CD4-positive, alpha-beta T cell treated with Interferon alpha-2 for 1 hour (primary cell): ENCODE measurements around the gene SASH1.

ENCODE experiments used
- DNase-seq, 2 donors: peaks; one replicate each; pipeline ENCODE4 v3.0.0-alpha.2; 2020 to 2022

The SASH1 gene

DNA sequence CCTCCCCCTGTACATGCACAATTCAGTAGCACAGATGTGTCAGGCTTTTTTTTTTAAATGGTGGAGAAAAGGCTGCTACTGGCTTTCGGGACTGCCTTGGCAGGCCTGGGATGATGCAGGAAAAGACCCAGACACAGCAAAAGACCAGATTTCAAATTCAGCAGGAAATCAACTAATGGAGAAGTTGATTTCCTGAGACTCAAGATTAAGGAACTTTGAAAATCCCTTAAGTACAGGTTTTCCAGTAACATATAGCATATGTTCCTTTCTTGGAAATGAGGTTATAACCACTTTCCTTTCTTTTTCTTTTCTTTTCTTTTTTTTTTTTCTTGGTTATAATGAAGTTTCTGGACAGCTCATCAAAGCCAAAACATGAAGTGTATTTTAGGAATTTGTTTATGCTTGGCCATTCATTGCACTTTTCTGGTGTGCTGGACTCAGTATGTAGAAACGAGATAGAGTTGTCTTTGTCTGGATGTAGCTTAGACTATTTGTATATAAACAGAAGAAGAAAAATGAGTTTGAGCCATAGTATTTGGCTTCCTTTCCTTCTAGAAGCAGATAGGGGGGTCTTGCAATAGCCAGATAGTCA lies 119.4 kb downstream of the SASH1 start:
- no peak for DNase-seq

DNA sequence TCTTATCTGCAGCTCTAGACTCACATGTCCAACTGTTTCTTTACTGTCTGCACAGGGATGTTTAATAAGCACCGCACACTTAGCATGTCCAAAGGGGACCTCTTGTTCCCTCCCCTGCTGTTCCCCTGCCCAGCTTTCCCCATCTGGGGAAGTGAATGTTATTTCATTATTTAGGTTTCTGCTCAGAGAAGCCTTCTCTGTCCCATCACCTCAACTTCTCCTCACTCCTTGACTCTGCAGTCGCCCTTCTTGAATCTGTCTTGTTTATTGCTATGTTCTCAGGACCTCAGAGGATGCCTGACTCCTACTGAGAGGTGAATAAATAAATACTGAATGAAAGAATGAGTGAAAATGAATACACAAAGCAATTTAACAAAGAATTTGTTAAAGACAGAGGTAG lies 121.0 kb downstream of the SASH1 start:
- no peak for DNase-seq

DNA sequence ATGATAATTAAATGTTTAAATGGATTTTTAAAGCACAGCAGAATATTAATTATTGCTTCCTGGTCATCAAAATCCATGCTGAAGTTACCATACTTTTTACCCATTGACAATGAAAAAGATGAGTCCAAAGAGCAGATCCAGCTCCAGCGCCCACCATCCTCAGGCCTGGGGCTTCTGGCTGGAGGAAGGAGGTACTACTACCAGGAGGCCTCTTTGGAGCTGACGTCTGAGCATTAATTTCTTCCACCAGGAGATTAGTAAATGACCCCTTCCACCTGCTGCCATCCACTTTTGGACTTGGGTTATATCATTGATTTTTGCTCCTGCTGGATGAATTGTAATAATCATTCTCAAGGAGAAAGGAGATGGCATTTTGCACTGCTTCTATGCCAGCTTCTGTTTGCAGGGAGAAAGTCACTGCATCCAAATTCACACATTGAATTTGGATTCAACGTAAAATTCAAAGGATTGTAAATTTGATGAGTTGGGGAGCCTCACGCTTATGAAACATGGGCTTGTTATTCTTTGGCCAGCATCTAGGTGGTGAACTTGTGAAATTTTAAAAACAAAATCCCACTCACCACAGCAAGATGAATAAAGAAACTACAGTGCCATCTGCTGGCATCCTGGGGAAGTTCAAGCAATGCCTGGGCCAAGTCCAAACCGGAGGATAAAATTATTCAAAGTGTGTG lies 121.8 kb downstream of the SASH1 start:
- DNase-seq: peak; percentile 26 to 60

DNA sequence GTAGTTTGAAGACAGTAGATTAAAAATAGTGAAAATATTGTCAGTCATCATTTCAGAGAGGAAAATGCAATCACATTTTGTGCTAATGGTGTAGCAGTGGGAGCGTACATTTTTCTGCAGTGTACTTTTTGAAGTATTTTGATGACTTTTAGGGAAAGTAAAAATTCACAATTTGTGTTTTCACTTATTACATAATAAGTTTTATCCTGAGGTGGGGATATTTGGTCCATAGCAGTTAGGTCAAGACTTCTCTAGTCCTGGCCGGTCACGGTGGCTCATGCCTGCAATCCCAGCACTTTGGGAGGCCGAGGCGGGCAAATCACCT lies 122.3 kb downstream of the SASH1 start:
- DNase-seq: no peak

DNA sequence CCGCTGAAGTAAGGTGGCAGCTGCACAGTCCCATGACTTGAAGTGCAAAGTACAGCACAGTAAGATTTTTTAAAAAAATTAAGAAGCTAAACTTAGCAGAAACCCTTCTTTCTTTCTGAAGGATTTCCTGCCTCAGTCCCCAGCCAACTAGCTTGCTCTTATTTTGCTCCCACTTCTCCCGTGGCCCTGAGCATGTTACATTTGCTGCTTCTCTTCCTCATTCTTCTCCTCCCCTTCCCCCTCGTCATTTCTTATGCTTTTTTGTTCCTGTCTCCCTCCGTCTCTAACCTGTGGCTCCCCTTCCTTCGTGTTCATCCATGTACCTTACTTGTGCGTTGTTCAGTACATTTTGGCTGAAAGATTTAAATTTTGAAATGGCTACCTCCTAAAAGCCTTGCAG lies 123.0 kb downstream of the SASH1 start:
- DNase-seq: no peak

DNA sequence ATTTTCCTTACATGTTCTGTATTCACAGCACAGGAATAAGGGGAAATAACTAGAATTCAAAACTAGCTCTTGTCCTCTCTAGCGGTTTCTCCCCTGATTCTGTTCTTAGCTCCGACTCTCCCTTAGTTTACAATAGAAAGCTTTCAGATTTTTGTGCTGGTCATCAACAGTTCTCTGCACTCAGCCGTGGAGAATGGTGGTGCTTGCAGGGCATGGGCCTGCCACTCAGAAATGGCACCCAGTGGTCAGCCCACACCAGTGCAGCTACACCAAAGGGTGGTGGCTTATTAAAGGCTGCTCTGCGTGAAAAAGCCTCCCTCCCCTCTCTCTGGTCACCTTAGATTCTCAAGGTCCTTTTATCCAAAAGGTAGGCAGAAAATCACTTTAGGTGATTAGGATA lies 123.5 kb downstream of the SASH1 start:
- DNase-seq: no peak

DNA sequence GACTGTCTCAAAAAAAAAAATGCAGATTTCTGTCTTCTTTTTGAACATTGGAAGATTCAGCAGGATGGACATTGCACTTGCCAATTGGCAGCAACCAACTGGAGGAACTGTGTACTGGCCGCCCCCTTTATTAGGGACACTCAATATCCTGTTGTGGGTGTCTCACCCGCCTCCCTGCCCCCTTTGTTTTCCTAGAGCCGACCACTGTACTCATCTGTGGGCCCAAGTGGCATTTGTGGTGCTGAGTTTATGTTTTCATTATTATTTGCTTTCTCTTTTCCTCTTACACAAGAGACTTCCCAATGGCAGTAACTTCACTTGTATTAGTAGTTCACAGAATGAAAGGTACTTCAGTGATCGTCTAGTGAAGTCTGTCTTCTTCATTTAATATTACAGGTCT lies 125.3 kb downstream of the SASH1 start:
- DNase-seq: no peak

DNA sequence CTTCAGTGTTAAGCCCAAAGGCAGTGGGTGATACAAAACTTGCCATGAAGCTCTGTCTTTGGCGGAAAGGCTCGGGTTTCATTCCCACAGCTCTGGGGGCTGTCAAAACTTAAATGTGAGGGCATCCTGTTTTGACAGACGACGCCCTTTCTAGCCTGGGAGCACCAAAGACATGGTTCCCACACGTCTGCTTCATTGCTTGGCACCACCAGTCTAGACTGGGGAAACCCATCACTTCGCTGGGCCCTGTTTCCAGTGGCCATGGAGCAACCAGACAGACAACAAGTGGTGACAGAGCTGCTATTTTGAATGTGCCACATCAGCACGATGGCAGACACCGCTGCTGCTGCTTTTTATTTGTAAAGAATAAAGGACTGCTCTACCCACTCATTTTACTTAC lies 127.5 kb downstream of the SASH1 start:
- DNase-seq: no peak

DNA sequence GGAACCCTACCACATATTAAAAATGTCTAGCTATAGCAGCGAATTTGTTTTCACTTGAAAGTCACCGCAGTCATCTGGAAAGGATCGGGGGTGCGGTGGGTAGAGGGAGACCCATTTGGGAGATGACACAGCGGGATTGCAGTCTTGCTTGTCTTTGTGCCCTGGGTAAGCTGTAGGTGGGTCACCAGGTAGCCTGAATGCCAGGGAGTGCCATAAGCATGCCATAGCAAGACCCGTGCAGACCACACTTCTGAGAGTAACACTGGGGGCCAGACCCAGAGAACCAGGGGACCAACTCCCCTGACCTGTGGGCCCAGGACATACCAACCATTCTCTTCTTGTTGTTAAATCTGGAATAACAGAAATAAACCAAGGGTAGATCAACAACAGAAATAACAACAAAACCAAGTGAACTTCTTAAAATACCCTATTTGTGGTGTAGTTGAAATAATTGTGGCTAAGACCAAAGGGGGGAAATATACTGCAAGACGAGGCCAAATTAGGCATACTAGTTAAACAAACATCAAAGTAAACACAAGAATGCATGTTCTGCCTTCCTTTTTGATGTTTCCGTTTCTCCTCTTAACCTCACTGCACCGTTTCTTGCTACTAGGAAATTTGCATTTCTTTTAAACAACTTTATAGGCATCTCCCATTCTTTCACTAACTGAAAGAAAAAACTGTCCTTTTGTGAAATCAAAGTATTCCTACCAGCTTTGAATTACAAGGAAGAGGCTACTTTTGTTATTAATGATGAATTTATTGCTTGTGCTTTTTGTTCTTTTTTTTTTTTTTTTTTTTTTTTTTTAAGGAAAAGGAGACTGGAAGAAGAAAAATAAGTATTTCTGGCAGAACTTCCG lies 128.2 kb downstream of the SASH1 start:
- no peak for DNase-seq

DNA sequence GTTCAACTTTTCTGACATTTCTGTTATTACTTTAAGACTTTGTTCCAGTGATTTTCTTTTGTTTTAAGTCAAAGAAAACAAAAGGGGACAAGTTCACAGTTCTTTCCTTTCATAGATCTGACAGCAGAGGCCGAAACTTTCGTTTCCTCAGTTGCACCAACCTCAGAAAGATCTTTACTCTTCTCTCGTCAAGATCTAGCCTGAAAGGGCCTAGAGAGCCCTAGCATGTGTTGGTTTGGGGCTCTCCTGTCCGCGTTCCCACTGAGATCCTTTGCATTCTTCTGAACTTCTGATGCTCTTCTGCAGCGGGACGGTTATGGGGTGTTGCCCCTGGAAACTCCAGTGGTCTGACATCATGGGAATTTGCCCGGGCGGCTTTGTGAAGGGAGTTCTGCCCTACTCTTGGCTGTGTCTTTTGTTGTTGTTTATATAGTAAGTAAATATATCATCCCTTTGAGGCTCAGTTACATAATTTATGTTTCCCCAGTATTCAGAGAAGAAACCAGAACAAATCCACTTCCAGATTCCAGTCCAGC lies 129.1 kb downstream of the SASH1 start:
- no peak for DNase-seq

DNA sequence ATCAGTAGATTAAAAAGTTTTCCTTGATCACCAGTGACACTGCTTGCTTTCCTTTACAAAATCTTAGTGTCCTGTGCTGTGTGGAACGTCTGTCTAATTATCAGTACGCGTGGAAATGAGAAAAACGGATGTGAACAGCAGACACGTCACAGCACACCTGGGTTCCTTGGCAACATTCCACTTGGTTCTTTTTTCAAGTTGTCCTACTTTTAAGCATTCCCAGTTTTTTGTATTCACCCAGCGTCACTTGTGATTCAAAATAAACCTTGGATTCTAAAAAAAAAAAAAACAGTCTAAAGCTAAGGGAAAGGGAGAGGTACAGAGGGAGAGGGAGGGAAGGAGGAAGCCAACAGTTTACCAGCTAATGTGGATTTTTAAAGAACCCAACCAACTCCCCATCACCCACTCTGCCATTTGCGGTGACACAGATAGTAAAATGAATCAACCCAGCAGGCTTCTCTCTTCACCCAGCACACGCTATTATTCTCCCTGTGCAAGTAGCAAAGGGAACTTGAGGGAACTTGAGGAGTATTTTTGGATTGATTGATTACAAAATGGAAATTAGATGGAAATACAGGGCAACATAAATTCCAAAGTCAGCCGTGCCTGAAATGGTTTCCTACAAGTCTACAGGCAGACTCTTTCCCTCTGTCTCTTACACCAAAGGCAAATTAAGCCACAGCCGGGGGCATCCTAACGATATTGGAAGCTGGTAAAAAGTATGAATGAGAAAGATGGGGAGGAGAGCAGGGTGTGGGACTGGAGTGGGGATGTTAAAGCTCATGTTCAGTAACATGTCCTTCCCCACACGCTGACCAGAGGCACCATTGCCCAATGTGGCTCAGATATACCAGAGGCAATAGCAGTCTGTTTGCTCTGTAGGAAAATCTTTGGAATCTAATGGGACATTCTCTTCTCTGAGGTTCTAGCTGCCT lies 129.8 kb downstream of the SASH1 start:
- DNase-seq: no peak

DNA sequence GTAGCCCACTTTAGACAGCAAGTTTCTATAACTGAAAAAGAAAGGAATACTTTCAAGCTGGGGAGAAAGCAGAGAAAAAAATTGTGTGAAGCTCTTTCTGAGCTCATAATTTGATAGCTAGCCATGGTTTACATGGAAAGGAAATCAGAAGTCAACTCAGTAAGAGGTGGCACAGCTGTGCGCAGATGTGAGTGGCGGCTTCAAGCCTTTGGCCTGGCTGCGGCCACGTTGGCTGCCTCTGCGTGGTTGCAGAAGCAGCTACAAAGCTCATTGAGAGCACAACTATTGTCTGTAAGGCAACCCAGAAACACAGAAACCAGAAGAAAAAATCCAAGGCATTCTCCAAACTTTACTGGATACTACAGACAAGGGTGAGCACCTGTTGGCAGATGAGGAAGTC lies 136.9 kb downstream of the SASH1 start:
- DNase-seq: no peak

DNA sequence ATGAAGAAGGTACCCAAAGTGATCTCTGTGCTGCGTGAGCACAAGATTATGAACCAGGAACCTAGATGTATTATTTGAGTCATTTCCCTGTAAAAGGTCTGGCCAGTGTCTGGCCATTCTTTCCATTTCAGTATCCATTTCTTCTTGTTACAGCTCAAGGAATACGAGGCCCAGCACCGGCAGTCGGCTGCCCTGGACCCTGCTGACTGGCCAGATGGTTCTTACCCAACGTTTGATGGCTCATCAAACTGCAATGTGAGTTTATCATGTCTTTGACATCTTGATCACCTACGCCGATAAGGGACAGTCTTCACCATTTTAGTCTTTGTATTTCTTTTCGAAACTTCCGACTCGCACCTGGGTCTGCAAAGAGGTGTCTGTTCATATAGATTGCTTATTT lies 144.8 kb downstream of the SASH1 start:
- no peak for DNase-seq

DNA sequence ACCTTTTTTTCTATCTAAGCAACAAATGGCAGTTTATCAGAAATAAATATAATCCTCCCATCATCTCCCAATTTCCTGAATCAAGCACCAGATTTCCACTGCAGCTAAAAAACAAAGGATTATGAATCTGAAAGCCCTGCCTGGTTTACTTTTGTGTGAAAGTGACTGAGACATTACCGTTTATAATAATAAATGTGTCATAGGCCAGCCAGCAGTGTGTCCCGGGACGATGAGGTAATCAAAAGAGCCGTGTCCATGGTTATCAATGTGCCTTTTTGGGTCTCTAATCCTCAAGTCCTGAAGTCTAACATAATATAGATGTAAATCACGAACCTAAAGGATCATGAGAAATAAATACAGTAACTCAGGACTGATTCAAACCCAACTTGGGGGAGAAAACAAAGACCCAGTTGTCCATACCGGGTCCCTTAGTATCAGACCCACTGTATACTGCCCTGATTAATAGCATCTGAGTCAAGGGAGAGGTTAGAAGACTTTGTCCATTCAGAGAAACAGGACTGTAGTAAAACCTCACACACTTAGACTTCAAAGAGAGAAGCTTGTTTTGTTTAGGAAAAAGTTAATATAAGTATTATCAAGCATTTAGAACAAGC lies 149.1 kb downstream of the SASH1 start:
- DNase-seq: no peak

DNA sequence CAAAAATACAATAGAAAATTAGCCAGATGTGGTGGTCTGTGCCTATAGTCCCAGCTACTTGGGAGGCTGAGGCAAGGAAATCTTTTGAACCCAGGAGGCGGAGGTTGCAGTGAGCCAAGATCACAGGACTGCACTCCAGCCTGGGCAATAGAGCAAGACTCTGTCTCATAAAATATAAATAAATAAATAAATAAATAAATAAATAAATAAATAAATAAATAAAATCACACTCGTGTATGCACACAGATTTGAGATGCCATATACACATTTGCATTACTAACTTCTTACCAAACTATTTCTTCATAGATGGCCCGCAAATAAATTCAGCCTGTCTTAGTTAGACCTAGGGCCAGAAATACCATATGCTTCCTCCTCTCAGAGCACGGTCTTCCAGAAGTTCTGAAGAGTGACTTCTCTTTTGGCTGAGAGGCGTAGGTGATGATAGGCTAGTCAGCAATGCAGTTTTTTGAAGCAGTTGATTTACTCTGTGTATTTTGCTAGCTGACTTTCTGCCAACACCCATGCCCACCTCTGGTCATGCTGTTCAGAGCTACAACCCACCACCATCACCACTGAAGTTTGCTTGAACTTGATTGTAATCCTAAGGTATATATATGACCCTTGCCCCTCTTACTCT lies 150.1 kb downstream of the SASH1 start:
- DNase-seq: no peak

DNA sequence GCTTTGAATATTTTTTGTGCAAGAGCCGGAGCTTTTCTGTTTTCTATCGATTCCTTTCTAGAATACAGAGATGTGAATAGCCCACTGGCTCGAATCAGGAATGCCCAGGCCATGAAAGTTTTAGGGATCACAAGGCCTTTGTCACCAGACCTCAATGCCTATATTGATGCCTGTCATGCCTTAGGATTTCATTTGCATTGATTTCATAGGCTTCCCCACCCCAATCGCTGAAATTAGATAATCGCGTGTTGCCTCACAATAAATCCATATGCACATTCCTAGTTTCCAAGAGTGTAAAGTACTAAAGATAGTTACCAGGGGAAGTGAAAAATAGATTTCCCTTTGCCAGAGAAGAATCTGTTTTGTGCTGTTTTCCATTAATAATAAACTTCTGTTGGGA lies 150.8 kb downstream of the SASH1 start:
- DNase-seq: no peak

DNA sequence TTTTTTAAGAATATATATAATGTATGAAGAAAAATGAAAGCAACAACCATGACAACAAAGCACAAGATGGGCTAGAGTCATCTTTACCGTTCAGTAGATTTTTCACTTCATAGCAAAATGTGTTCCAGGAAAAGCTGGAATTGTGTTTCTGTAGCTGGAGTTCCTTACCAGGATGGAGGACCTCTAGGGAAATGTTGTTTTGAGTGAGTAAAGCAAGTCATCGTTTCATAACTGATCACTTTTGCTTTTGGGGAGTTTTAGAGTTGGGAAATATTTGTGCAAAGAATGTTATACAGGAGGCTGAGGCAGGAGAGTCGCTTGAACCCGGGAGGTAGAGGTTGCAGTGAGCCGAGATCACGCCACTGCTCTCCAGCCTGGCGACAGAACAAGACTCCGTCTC lies 151.6 kb downstream of the SASH1 start:
- no peak for DNase-seq

DNA sequence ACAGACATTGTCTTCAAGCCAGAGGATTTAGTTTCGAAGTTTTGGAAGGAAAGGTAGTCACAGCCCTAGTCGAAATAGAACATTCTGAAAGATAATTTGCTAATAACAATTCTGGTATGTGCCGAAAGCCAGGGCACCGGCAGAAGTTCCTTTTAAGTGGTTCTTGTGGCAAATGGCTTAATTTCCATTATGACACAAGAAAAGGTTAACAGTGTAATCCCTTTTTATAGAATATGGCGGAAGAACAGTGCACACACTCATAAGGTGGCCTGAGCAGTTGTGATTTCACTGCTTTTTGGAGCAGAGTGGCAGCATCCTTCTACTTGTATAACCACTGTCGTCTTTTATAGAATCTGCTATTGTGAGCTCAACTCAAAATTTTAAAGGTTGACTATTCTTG lies 152.4 kb downstream of the SASH1 start:
- no peak for DNase-seq

DNA sequence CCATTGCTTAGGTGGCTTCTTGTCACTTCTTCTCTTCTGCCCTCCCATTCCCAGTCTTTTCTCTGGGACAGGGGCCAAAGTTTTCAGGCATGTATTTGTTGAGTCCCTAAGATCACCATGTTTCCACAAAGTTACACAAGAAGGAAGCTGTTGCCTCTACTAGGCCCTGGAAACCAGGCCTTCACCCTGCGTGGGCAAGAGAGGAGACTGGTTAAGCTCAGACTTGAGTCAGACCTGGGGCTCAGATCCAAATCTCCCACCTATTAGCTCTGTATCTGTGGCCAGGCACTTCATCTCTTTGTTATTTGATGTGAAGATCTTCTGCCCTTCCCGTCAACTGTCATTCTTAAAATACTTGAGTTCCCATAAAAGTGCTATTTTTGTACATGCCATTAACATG lies 154.6 kb downstream of the SASH1 start:
- no peak for DNase-seq

DNA sequence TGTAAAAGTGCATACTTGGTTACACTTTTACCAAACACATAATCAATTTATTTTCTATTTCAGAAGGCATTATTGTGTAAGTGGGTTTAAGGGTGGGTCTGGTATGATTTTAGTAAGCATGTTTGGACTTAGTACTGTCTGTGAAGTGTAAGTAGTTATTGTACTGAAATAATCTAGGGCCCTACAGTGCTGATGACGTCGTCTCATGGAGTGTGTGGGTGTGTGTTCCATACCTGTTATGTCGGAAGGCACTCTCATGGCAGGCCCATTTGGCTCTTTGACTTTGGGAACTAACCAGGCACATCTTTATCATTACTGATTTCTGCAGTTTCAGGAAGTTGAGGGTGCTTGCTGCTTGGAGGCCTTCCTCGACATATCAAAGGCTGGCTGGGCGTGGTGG lies 155.1 kb downstream of the SASH1 start:
- DNase-seq: no peak

DNA sequence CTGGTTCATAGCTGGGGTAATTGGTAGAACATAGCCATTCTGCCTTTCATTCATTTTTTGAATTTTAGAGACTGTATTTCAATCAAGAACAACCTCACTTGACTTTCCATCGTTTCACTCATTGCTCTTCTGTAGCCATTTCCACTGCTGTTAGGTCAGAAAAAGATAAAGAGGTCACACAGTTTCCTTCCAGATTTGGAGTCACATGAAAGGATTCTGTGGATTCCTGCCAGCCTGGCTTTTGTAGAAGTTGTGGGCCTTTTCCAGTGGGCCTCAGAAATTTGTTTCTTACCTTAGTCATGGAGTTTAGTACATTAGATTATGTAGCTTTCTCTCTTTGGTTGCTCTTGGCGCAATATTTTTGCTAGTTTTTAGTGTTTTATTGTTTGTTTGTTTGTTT lies 157.8 kb downstream of the SASH1 start:
- DNase-seq: no peak

DNA sequence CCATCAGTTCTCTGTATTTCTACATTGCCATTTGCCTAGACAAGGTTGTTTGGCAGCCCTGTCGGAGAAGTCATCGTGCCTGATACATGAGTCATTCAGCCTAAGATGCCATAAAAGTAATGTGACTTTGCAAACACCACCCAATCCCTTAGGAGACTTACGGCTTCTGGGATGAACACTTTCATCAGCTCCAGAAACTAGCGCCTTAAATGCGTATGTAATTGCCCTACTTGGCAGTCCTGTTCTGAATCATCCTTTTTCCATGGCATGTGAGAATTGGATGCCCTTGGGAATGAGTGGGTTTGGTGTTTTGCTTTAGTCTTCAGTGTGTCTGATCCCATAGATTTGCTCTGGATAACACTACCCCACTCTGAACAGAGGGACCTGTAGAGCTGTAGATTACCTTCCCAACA lies 158.5 kb downstream of the SASH1 start:
- DNase-seq: no peak
